Thyroid gland (tissue), 4 donors: ENCODE data around the gene FIGNL2.

Experiments
- CTCF ChIP-seq, 6 experiments: fragments of 200-600 bp in 3 of 6; fragments of 450-650 bp in 3 of 6; sonication (generic) in 3 of 6; IDR thresholded peaks; one replicate each; pipeline ENCODE4 v1.5.1; 2016 to 2019; ENCODE audit warnings: antibody characterized with exemption in 6 of 6, mild to moderate bottlenecking in 2 of 6, inconsistent platforms in 1 of 6, moderate library complexity in 1 of 6
- POLR2A ChIP-seq, 2 donors: fragments of 450-650 bp; IDR thresholded peaks; one replicate each; pipeline ENCODE4 v1.6.1; 2017; ENCODE audit warnings: antibody characterized with exemption in 2 of 2, mild to moderate bottlenecking in 2 of 2, moderate library complexity in 1 of 2

GRCh38 chr12:51874486-51874885 lies 26.0 kb upstream of the FIGNL2 start:
- TF ChIP-seq CTCF (IDR thresholded peaks at IDR 0.05), result no peak
- no peak for TF ChIP-seq POLR2A (IDR thresholded peaks at IDR 0.05)
